Liver (tissue), 9 donors: ENCODE measurements around the gene GTF2H1. TPM values are rescaled to one million over a fixed set of nuclear protein-coding genes. Genes with fewer than 3 reads are reported as not detected.
A peak's percentile ranks its signal among the peaks of the same experiment; 100 is the strongest.

ENCODE experiments used
- DNase-seq: peaks from one replicate; pipeline ENCODE4 v3.0.0-alpha.2; 2017; ENCODE audit warnings: low spot score
- H3K27ac ChIP-seq, 2 donors: one replicate each; pipeline ENCODE4 v1.7.0; 2013; ENCODE audit warnings: inconsistent platforms in 2 of 2, low read length in 2 of 2, control low read depth in 1 of 2, low read depth in 1 of 2, mild to moderate bottlenecking in 1 of 2
- H3K27me3 ChIP-seq, 4 donors: one replicate each; pipeline versions ENCODE4 v1.6.1 to v1.7.0; 2013; ENCODE audit warnings: low read length in 3 of 4, inconsistent platforms in 1 of 4, mild to moderate bottlenecking in 1 of 4, moderate library complexity in 1 of 4; ENCODE audit not compliant: control insufficient read depth in 4 of 4, insufficient read depth in 4 of 4
- H3K36me3 ChIP-seq, 4 donors: one replicate each; pipeline versions ENCODE4 v1.6.1 to v1.7.0; 2013; ENCODE audit warnings: low read length in 3 of 4, mild to moderate bottlenecking in 3 of 4, low read depth in 1 of 4, moderate library complexity in 1 of 4; ENCODE audit not compliant: control insufficient read depth in 4 of 4, insufficient read depth in 3 of 4
- H3K4me1 ChIP-seq, 4 donors: one replicate each; pipeline versions ENCODE4 v1.6.1 to v1.7.0; 2013; ENCODE audit warnings: low read length in 3 of 4, mild to moderate bottlenecking in 3 of 4, moderate library complexity in 1 of 4; ENCODE audit not compliant: control insufficient read depth in 4 of 4, insufficient read depth in 4 of 4
- H3K4me3 ChIP-seq, 3 donors: one replicate each; pipeline versions ENCODE4 v1.6.1 to v1.7.0; 2013; ENCODE audit warnings: low read length in 3 of 3, control low read depth in 1 of 3, low read depth in 1 of 3, mild to moderate bottlenecking in 1 of 3
- H3K9ac ChIP-seq, 2 donors: one replicate each; pipeline ENCODE4 v1.7.0; 2013; ENCODE audit warnings: low read length in 2 of 2, mild to moderate bottlenecking in 2 of 2, moderate library complexity in 2 of 2, control low read depth in 1 of 2, low read depth in 1 of 2
- H3K9me3 ChIP-seq, 4 donors: one replicate each; pipeline versions ENCODE4 v1.6.1 to v1.7.0; 2013; ENCODE audit warnings: low read length in 3 of 4; ENCODE audit not compliant: control insufficient read depth in 4 of 4
- ATF3 ChIP-seq: IDR thresholded peaks from 2 replicates; pipeline ENCODE4 v1.6.1; 2016; ENCODE audit warnings: antibody characterized with exemption
- EGR1 ChIP-seq, 2 donors: IDR thresholded peaks; 2 replicates each; pipeline ENCODE4 v1.6.1; 2016 to 2018; ENCODE audit warnings: antibody characterized with exemption in 2 of 2, low read depth in 2 of 2
- FOXA1 ChIP-seq: IDR thresholded peaks from 2 replicates; pipeline ENCODE4 v1.6.1; 2016; ENCODE audit warnings: antibody characterized with exemption
- FOXA2 ChIP-seq: IDR thresholded peaks from 2 replicates; pipeline ENCODE4 v1.6.1; 2016; ENCODE audit warnings: antibody characterized with exemption
- HNF4A ChIP-seq, 2 donors: conservative IDR thresholded peaks; 2 replicates each; pipeline ENCODE4 v1.6.1; 2016; ENCODE audit warnings: antibody characterized with exemption in 2 of 2, mild to moderate bottlenecking in 2 of 2
- HNF4G ChIP-seq: IDR thresholded peaks from 2 replicates; pipeline ENCODE4 v1.6.1; 2016; ENCODE audit warnings: antibody characterized with exemption
- JUND ChIP-seq, 2 donors: IDR thresholded peaks; 2 replicates each; pipeline ENCODE4 v1.6.1; 2016; ENCODE audit warnings: antibody characterized with exemption in 2 of 2
- MAX ChIP-seq: IDR thresholded peaks from 2 replicates; pipeline ENCODE4 v1.6.1; 2016; ENCODE audit warnings: antibody characterized with exemption
- NR2F2 ChIP-seq: IDR thresholded peaks from 2 replicates; pipeline ENCODE4 v1.6.1; 2016; ENCODE audit warnings: antibody characterized with exemption
- RAD21 ChIP-seq, 2 donors: IDR thresholded peaks; 2 replicates each; pipeline ENCODE4 v1.6.1; 2016; ENCODE audit warnings: antibody characterized with exemption in 2 of 2, mild to moderate bottlenecking in 2 of 2
- REST ChIP-seq: IDR thresholded peaks from 2 replicates; pipeline ENCODE4 v1.6.1; 2016; ENCODE audit warnings: antibody characterized with exemption, mild to moderate bottlenecking
- RXRA ChIP-seq, 2 donors: IDR thresholded peaks; 2 replicates each; pipeline ENCODE4 v1.6.1; 2017 to 2018; ENCODE audit warnings: antibody characterized with exemption in 2 of 2, mild to moderate bottlenecking in 1 of 2
- SP1 ChIP-seq: IDR thresholded peaks from 2 replicates; pipeline ENCODE4 v1.6.1; 2018; ENCODE audit warnings: antibody characterized with exemption, mild to moderate bottlenecking
- TAF1 ChIP-seq: conservative IDR thresholded peaks from 2 replicates; pipeline ENCODE4 v1.6.1; 2016; ENCODE audit warnings: antibody characterized with exemption, mild to moderate bottlenecking
- YY1 ChIP-seq: IDR thresholded peaks from 2 replicates; pipeline ENCODE4 v1.6.1; 2016; ENCODE audit warnings: antibody characterized with exemption, mild to moderate bottlenecking
- WGBS: extraction: QIAGEN DNeasy Blood & Tissue Kit; methylation state at CpG from one replicate; pipeline ENCODE4 v1.1.7; 2013; 5-methylcytosine and 5-hydroxymethylcytosine counted together
- polyA plus RNA-seq, 2 donors: library from polyadenylated mRNA; stranded (reverse) in 1 of 2; unstranded in 1 of 2; fragments of 200-250 nt in 1 of 2; fragments of >200 nt in 1 of 2; fragmentation: Nextera tagmentation in 1 of 2; extraction: Ambion mirVana in 1 of 2; gene quantifications; one replicate each; pipeline versions ENCODE4 v1.2.1 to v1.2.3, GENCODE V29; 2013 to 2015
- total RNA-seq, 2 donors: library from RNA; depleted of rRNA; stranded (reverse); fragments of >200 nt; gene quantifications; one replicate each; pipeline ENCODE4 v1.2.3, GENCODE V29; 2014
- donor health status: healthy.
- donor health status: healthy.
- donor health status: healthy.
- donor health status: healthy.
- donor health status: healthy.

The GTF2H1 gene
- total and polyA plus RNA-seq, 4 donors = 11.9 to 37.7 (median 18.7) TPM

- TF ChIP-seq REST (no peak), ATF3 (no peak), JUND (IDR thresholded peaks at IDR 0.05) (no peak), FOXA2 (no peak), HNF4A (conservative IDR thresholded peaks at IDR 0.05) (no peak), YY1 (no peak), HNF4G (no peak), MAX (no peak), SP1 (no peak), RAD21 (IDR thresholded peaks at IDR 0.05) (no peak)
Measured at GRCh38 chr11:18392434-18393321, 70.3 kb downstream of the GTF2H1 start (continued).

GRCh38 chr11:18393581-18394274, 71.4 kb downstream of the GTF2H1 start:
- DNase-seq = no peak
- Histone ChIP-seq H3K4me1 (peaks cover 0 to 13% (median 5%) of the 10 kb centered on the region in 4 donors), H3K9me3 (no peaks in the 10 kb centered on the region), H3K9ac (peak overlapping the region; percentile 58 to 84), H3K27ac (peak overlapping the region; percentile 100), H3K36me3 (peaks cover under 1 to 20% (median 18%) of the 10 kb centered on the region in 4 donors), H3K4me3 (peak overlapping the region; percentile 8 to 28 (median 28)), H3K27me3 (no peaks in the 10 kb centered on the region)
- 75% methylated on average over 22 of the region's 22 CpGs for WGBS
- TF ChIP-seq YY1 (no peak), RAD21 (IDR thresholded peaks at IDR 0.05) (no peak), HNF4G (no peak), NR2F2 (no peak), RXRA (IDR thresholded peaks at IDR 0.05) (peak in 1 of 2 donors; percentile 3)

GRCh38 chr11:18394275-18394927, 72.0 kb downstream of the GTF2H1 start, which contains the start of gene LDHA:
Gene LDHA, plus strand, starts transcription at chr11:18394563. Its CDS starts 2,280 bp downstream, at chr11:18396843.
- H3K9me3 ChIP-seq = no peaks in the 10 kb centered on the region
- H3K27me3 ChIP-seq = no peaks in the 10 kb centered on the region
- H3K4me1 ChIP-seq = peaks cover 0 to 13% (median 5%) of the 10 kb centered on the region in 4 donors
- H3K9ac ChIP-seq = peak within 1 kb of the TSS; percentile 91 to 97
- under 1% methylated on average over 60 of the region's 60 CpGs for WGBS
- H3K4me3 ChIP-seq = peak within 1 kb of the TSS; percentile 66 to 95 (median 86)
- peak within 1 kb of the TSS; percentile 100 for H3K27ac ChIP-seq
- DNase-seq = peak; percentile 90
- peaks cover 4 to 27% (median 24%) of the 10 kb centered on the region in 4 donors for H3K36me3 ChIP-seq
- no peak for TF ChIP-seq YY1
- peak; percentile 92 for TF ChIP-seq REST
- peak; percentile 4 to 52 for TF ChIP-seq RXRA (IDR thresholded peaks at IDR 0.05)
- peak; percentile 1 to 5 for TF ChIP-seq HNF4A (conservative IDR thresholded peaks at IDR 0.05)
- TF ChIP-seq RAD21 (IDR thresholded peaks at IDR 0.05) = peak; percentile 24 to 26
- no peak for TF ChIP-seq HNF4G
- peak; percentile 96 for TF ChIP-seq TAF1
- TF ChIP-seq MAX = peak; percentile 97
- TF ChIP-seq ATF3 = peak; percentile 30
- peak; percentile 73 for TF ChIP-seq SP1
- no peak for TF ChIP-seq FOXA1
- TF ChIP-seq EGR1 (IDR thresholded peaks at IDR 0.05; ENCODE audit: low read depth in 2 of 2) = peak; percentile 49 to 69
- TF ChIP-seq NR2F2 = no peak
- TF ChIP-seq FOXA2 = no peak
- peak; percentile 81 to 87 for TF ChIP-seq JUND (IDR thresholded peaks at IDR 0.05)
